Panc1 (cell line): ENCODE results near the gene CREB3L1. TPM values are rescaled to one million over a fixed set of nuclear protein-coding genes. Genes with fewer than 3 reads are reported as not detected.

ENCODE experiments used
- ATAC-seq: fragments of 200-7000 bp; cut with Tn5 transposase; 2 replicates; pipeline ENCODE4 v1.9.1; 2020; ENCODE audit warnings: mild to moderate bottlenecking, moderate library complexity
- BruUV-seq: library from RNA; stranded (reverse); fragments of 400-500 nt; replicated peaks from 2 replicates; lab custom pipeline; 2021; lab: Mats Ljungman, UMichigan
- CTCF ChIA-PET: fragments of 300-600 bp; sonication (Branson Sonifier 250); formaldehyde crosslinking; loops from one replicate; lab custom pipeline; 2022; ENCODE audit warnings: antibody characterized with exemption; lab: Charles Lee
- POLR2A ChIA-PET: fragments of 300-600 bp; sonication (Branson Sonifier 250); formaldehyde crosslinking; loops from one replicate; lab custom pipeline; 2022; ENCODE audit warnings: antibody characterized with exemption; lab: Charles Lee
- DNase-seq: peaks from one replicate; pipeline ENCODE4 v3.0.0-alpha.2; 2010; ENCODE audit warnings: low read depth, low spot score
- H3K27ac ChIP-seq: 2 replicates; pipeline ENCODE4 v1.5.1; 2011; ENCODE audit warnings: mild to moderate bottlenecking, low read length, inconsistent platforms
- H3K27me3 ChIP-seq: fragments of 200-500 bp; sonication (Bioruptor generic); 2 replicates; pipeline ENCODE4 v1.6.0; 2014; ENCODE audit warnings: low read length, inconsistent platforms; ENCODE audit not compliant: control insufficient read depth, insufficient read depth
- H3K36me3 ChIP-seq: fragments of 200-500 bp; sonication (Bioruptor generic); 2 replicates; pipeline ENCODE4 v1.5.1; 2014; ENCODE audit warnings: inconsistent platforms, mild to moderate bottlenecking, low read length, moderate library complexity; ENCODE audit not compliant: control insufficient read depth, insufficient read depth
- H3K4me1 ChIP-seq: 2 replicates; pipeline ENCODE4 v1.5.1; 2011; ENCODE audit warnings: inconsistent platforms, mild to moderate bottlenecking, low read length, moderate library complexity; ENCODE audit not compliant: control insufficient read depth, insufficient read depth
- H3K4me3 ChIP-seq, 2 experiments: 2 replicates each; pipeline ENCODE4 v1.5.1; 2011 to 2012; ENCODE audit warnings: low read depth in 2 of 2, low read length in 2 of 2, mild to moderate bottlenecking in 2 of 2, inconsistent platforms in 1 of 2, moderate library complexity in 1 of 2
- H3K9me3 ChIP-seq: fragments of 200-500 bp; sonication (Bioruptor generic); 2 replicates; pipeline ENCODE4 v1.5.1; 2014; ENCODE audit warnings: low read depth, mild to moderate bottlenecking, inconsistent platforms, low read length, moderate library complexity; ENCODE audit not compliant: control insufficient read depth, insufficient read depth
- POLR2AphosphoS5 ChIP-seq: IDR thresholded peaks from 2 replicates; pipeline ENCODE4 v1.6.1; 2012; ENCODE audit warnings: mild to moderate bottlenecking, low read depth, low read length, moderate library complexity
- SIN3A ChIP-seq: IDR thresholded peaks from 2 replicates; pipeline ENCODE4 v1.6.1; 2012; ENCODE audit warnings: low read depth, mild to moderate bottlenecking, low read length, moderate library complexity, borderline replicate concordance; ENCODE audit not compliant: insufficient read depth
- TCF7L2 ChIP-seq: IDR thresholded peaks from 2 replicates; pipeline ENCODE4 v1.6.1; 2011; ENCODE audit warnings: mild to moderate bottlenecking, low read depth, low read length, inconsistent platforms
- in situ Hi-C: cut with HindIII; loops from 2 replicates; pipeline ENCODE4 v1.10.0; 2016; ENCODE audit warnings: low sequenced_read_pairs, low pct_unique_long_range_greater_than_20kb
- intact Hi-C: fragments of 100-400 bp; cut with micrococcal nuclease; formaldehyde crosslinking; loops from one replicate; pipeline ENCODE4 v1.10.0; 2022; ENCODE audit not compliant: unreplicated experiment
- total RNA-seq: library from RNA; stranded (reverse); gene quantifications from one replicate; pipeline ENCODE4 v1.2.1, GENCODE V29; 2021; ENCODE audit not compliant: unreplicated experiment
- TF ChIP-seq, protein P1 (sequence below), 2 experiments: IDR thresholded peaks; 2 replicates each; pipeline ENCODE4 v1.6.1; 2011 to 2012; ENCODE audit warnings: low read depth in 2 of 2, control low read depth in 1 of 2, low read length in 1 of 2, mild to moderate bottlenecking in 1 of 2, moderate library complexity in 1 of 2; ENCODE audit not compliant: insufficient read depth in 1 of 2
- TF ChIP-seq, protein P2 (sequence below): fragments of 450-650 bp; IDR thresholded peaks from 2 replicates; pipeline ENCODE4 v1.5.1; 2017; ENCODE audit warnings: mild to moderate bottlenecking

Gene CREB3L1
- total RNA-seq, 1 experiment from 2014 or later = 35.6 TPM

- ChIA-PET CTCF (no interaction called here), POLR2A (no interaction called here)
- BruUV-seq = no TSS peak
- no peaks in the 10 kb centered on the region for H3K36me3 ChIP-seq
- H3K4me3 ChIP-seq = peak overlapping the region; percentile 28 to 33
- no peaks in the 10 kb centered on the region for H3K4me1 ChIP-seq
- TF ChIP-seq, protein P1, sequence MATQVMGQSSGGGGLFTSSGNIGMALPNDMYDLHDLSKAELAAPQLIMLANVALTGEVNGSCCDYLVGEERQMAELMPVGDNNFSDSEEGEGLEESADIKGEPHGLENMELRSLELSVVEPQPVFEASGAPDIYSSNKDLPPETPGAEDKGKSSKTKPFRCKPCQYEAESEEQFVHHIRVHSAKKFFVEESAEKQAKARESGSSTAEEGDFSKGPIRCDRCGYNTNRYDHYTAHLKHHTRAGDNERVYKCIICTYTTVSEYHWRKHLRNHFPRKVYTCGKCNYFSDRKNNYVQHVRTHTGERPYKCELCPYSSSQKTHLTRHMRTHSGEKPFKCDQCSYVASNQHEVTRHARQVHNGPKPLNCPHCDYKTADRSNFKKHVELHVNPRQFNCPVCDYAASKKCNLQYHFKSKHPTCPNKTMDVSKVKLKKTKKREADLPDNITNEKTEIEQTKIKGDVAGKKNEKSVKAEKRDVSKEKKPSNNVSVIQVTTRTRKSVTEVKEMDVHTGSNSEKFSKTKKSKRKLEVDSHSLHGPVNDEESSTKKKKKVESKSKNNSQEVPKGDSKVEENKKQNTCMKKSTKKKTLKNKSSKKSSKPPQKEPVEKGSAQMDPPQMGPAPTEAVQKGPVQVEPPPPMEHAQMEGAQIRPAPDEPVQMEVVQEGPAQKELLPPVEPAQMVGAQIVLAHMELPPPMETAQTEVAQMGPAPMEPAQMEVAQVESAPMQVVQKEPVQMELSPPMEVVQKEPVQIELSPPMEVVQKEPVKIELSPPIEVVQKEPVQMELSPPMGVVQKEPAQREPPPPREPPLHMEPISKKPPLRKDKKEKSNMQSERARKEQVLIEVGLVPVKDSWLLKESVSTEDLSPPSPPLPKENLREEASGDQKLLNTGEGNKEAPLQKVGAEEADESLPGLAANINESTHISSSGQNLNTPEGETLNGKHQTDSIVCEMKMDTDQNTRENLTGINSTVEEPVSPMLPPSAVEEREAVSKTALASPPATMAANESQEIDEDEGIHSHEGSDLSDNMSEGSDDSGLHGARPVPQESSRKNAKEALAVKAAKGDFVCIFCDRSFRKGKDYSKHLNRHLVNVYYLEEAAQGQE (IDR thresholded peaks at IDR 0.05; ENCODE audit: insufficient read depth in 1 of 2, low read depth in 2 of 2, low read length in 1 of 2) = no peak
- TF ChIP-seq TCF7L2 (no peak), POLR2AphosphoS5 (no peak), SIN3A (no peak)
- TF ChIP-seq, protein P2, sequence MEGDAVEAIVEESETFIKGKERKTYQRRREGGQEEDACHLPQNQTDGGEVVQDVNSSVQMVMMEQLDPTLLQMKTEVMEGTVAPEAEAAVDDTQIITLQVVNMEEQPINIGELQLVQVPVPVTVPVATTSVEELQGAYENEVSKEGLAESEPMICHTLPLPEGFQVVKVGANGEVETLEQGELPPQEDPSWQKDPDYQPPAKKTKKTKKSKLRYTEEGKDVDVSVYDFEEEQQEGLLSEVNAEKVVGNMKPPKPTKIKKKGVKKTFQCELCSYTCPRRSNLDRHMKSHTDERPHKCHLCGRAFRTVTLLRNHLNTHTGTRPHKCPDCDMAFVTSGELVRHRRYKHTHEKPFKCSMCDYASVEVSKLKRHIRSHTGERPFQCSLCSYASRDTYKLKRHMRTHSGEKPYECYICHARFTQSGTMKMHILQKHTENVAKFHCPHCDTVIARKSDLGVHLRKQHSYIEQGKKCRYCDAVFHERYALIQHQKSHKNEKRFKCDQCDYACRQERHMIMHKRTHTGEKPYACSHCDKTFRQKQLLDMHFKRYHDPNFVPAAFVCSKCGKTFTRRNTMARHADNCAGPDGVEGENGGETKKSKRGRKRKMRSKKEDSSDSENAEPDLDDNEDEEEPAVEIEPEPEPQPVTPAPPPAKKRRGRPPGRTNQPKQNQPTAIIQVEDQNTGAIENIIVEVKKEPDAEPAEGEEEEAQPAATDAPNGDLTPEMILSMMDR = no peak
- H3K27me3 ChIP-seq = peaks cover 13% of the 10 kb centered on the region
- intact Hi-C loops = no loop called here
- H3K9me3 ChIP-seq = no peaks in the 10 kb centered on the region
- in situ Hi-C loops = no loop called here
- H3K27ac ChIP-seq = no peak overlapping the region
- peak; percentile 65 for ATAC-seq
- no peak for DNase-seq
Measured at GRCh38 chr11:46332568-46333393, 55.3 kb downstream of the CREB3L1 start.

DNA sequence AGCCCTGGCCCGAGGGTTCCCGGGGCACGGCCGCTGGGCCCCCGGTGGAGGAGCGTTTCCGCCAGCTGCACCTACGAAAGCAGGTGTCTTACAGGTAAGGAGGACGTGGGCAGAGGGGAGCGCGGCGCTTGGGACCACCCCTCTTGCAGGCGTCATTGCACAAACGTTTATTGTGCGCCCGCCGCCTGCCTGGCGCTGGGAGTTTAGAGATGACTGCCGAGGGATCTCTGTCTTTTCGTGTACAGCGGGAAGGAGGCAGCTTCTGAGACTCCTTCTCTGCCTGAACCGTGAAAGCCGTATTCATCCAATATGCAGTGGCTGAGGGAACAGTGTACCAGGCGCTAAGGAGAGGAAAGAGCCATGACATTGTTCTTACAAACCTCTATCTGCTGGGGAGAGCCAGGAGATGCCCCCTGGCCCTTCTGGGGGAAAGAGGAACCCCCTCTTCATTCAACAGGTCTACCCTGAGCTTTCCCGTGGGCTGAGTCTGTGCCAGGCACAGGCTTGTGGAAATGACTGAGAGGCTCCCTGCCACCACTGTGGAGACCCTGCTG, 56.0 kb downstream of the CREB3L1 start:
- H3K27me3 ChIP-seq = peaks cover 13% of the 10 kb centered on the region

More for the DNA sequence above, 56.0 kb downstream of the CREB3L1 start:
- ATAC-seq = 0 out of 2 replicates have a peak, but pooled peaks have one; percentile 27
- no peak for DNase-seq
- Histone ChIP-seq H3K36me3 (no peaks in the 10 kb centered on the region), H3K4me3 (peak overlapping the region in 1 of 2 experiments; percentile 28; a peak in 1 of 4 replicates), H3K4me1 (no peaks in the 10 kb centered on the region), H3K9me3 (no peaks in the 10 kb centered on the region), H3K27ac (no peak overlapping the region)
- in situ Hi-C loops (no loop called here), intact Hi-C loops (no loop called here)
- TF ChIP-seq TCF7L2 (no peak), POLR2AphosphoS5 (no peak), SIN3A (no peak)
- TF ChIP-seq, protein P2 = no peak
- TF ChIP-seq, protein P1 (IDR thresholded peaks at IDR 0.05; ENCODE audit: insufficient read depth in 1 of 2, low read depth in 2 of 2, low read length in 1 of 2) = no peak
- POLR2A ChIA-PET = no interaction called here
- CTCF ChIA-PET = no interaction called here
- BruUV-seq = no TSS peak
